KG1 (cell line): ENCODE results near the gene SORCS1.
A peak's percentile ranks its signal among the peaks of the same experiment; 100 is the strongest.

Experiments used
- DNase-seq: peaks from one replicate; lab custom pipeline; 2025; lab: John Stamatoyannopoulos, UW

SORCS1 gene

GRCh38 chr10:106898446-106898845, 266.1 kb downstream of the SORCS1 start:
- DNase-seq = no peak

GRCh38 chr10:106897719-106898118, 266.8 kb downstream of the SORCS1 start:
- no peak for DNase-seq

GRCh38 chr10:106894692-106895091, 269.8 kb downstream of the SORCS1 start:
- DNase-seq = no peak

GRCh38 chr10:106877574-106877973, 286.9 kb downstream of the SORCS1 start:
- DNase-seq = no peak

- no peak for DNase-seq
Observed at GRCh38 chr10:106874604-106874889, 290.0 kb downstream of the SORCS1 start.

GRCh38 chr10:106873770-106874603, 290.5 kb downstream of the SORCS1 start:
- DNase-seq = no peak

GRCh38 chr10:106872176-106872575, 292.3 kb downstream of the SORCS1 start:
- DNase-seq = no peak

GRCh38 chr10:106866244-106866845, 298.2 kb downstream of the SORCS1 start:
- no peak for DNase-seq

GRCh38 chr10:106864031-106864430, 300.5 kb downstream of the SORCS1 start:
- DNase-seq = no peak

GRCh38 chr10:106863549-106863948, 301.0 kb downstream of the SORCS1 start:
- no peak for DNase-seq

GRCh38 chr10:106859892-106860652, 304.4 kb downstream of the SORCS1 start:
- no peak for DNase-seq

- no peak for DNase-seq
Observed at GRCh38 chr10:106857728-106858127, 306.8 kb downstream of the SORCS1 start.

- no peak for DNase-seq
Observed at GRCh38 chr10:106857213-106857612, 307.3 kb downstream of the SORCS1 start.

- DNase-seq = peak; percentile 64
Observed at GRCh38 chr10:106836933-106837663, 327.4 kb downstream of the SORCS1 start.

GRCh38 chr10:106832846-106833245, 331.7 kb downstream of the SORCS1 start:
- DNase-seq = no peak

GRCh38 chr10:106830471-106830870, 334.0 kb downstream of the SORCS1 start:
- no peak for DNase-seq

- no peak for DNase-seq
Observed at GRCh38 chr10:106830006-106830405, 334.5 kb downstream of the SORCS1 start.

GRCh38 chr10:106826716-106827115, 337.8 kb downstream of the SORCS1 start:
- no peak for DNase-seq

- DNase-seq = no peak
Observed at GRCh38 chr10:106825576-106826364, 338.7 kb downstream of the SORCS1 start.

GRCh38 chr10:106820579-106820978, 343.9 kb downstream of the SORCS1 start:
- no peak for DNase-seq

GRCh38 chr10:106819490-106819889, 345.0 kb downstream of the SORCS1 start:
- peak; percentile 11 for DNase-seq
